NCI-H1436 (cell line): ENCODE data around the gene NEK8.
A peak's percentile ranks its signal among the peaks of the same experiment; 100 is the strongest.
"Not testable (repeated sequence)": the region's sequence is repeated elsewhere in the genome, so short reads cannot be mapped to it uniquely, and the experiment has no call there.

Experiments used
- DNase-seq: peaks from one replicate; lab custom pipeline; 2025; lab: John Stamatoyannopoulos, UW

NEK8 gene

GRCh38 chr17:28710861-28711722 lies 17.5 kb upstream of the NEK8 start:
- DNase-seq, result peak; percentile 93

- no peak for DNase-seq
Observed at GRCh38 chr17:28711723-28712031, 16.9 kb upstream of the NEK8 start, which contains the start of gene PROCA1. Gene PROCA1 (minus strand): TSS chr17:28711888. CDS start chr17:28711660, 228 bp downstream.

- DNase-seq, result peak; percentile 40
Observed at GRCh38 chr17:28712032-28712704, 16.4 kb upstream of the NEK8 start.

GRCh38 chr17:28712705-28713415 lies 15.7 kb upstream of the NEK8 start:
- DNase-seq, result no peak

- DNase-seq, result no peak
Observed at GRCh38 chr17:28714281-28714680, 14.3 kb upstream of the NEK8 start.

GRCh38 chr17:28715217-28715616 lies 13.4 kb upstream of the NEK8 start:
- DNase-seq, result no peak

GRCh38 chr17:28716740-28717577 lies 11.6 kb upstream of the NEK8 start:
- no peak for DNase-seq

GRCh38 chr17:28717578-28718332 lies 10.8 kb upstream of the NEK8 start, which contains the start of gene RAB34:
Gene RAB34 (minus strand): TSS chr17:28717868. CDS start chr17:28717266, 602 bp downstream.
- DNase-seq, result peak; percentile 65

- peak; percentile 65 for DNase-seq
Observed at GRCh38 chr17:28718333-28719020, 10.1 kb upstream of the NEK8 start.

- no peak for DNase-seq
Observed at GRCh38 chr17:28719021-28719433, 9.6 kb upstream of the NEK8 start.

- no peak for DNase-seq
Observed at GRCh38 chr17:28720247-28720996, 8.2 kb upstream of the NEK8 start.

- not testable (repeated sequence) for DNase-seq
Observed at GRCh38 chr17:28720997-28721329, 7.6 kb upstream of the NEK8 start.

GRCh38 chr17:28722417-28723158 lies 6.0 kb upstream of the NEK8 start:
- no peak for DNase-seq

- DNase-seq, result no peak
Observed at GRCh38 chr17:28723159-28723835, 5.3 kb upstream of the NEK8 start.

- not testable (repeated sequence) for DNase-seq
Observed at GRCh38 chr17:28723836-28724499, 4.6 kb upstream of the NEK8 start.

- DNase-seq, result no peak
Observed at GRCh38 chr17:28724500-28725165, 4.0 kb upstream of the NEK8 start.

GRCh38 chr17:28725166-28725659 lies 3.4 kb upstream of the NEK8 start:
- DNase-seq, result no peak
